HEK293 (cell line): ENCODE measurements around the gene PPFIA4.

Source experiments
- CTCF ChIA-PET: fragments of 350-600 bp; formaldehyde crosslinking; extraction: SDS; loops from one replicate; lab custom pipeline; 2021; ENCODE audit warnings: antibody characterized with exemption; lab: Yijun Ruan, JAX
- POLR2A ChIA-PET: fragments of 300-600 bp; formaldehyde crosslinking; extraction: SDS; loops from one replicate; lab custom pipeline; 2020; ENCODE audit warnings: antibody characterized with exemption, inconsistent platforms; lab: Yijun Ruan, JAX
- H3K27ac ChIP-seq: fragments of 200-500 bp; sonication (Bioruptor generic); 2 replicates; pipeline ENCODE4 v1.5.1; 2014; ENCODE audit warnings: low read depth, low read length, control low read depth, inconsistent platforms; ENCODE audit errors: extremely low read depth
- H3K36me3 ChIP-seq, 2 experiments: fragments of 200-500 bp in 1 of 2; sonication (Bioruptor generic) in 1 of 2; 1 replicate in 1 of 2; 2 replicates in 1 of 2; pipeline ENCODE4 v1.5.1; 2014 to 2017; ENCODE audit warnings: inconsistent platforms in 2 of 2, low read length in 2 of 2; ENCODE audit not compliant: control insufficient read depth in 2 of 2, insufficient read depth in 1 of 2
- H3K4me1 ChIP-seq: fragments of 200-500 bp; sonication (Bioruptor generic); 2 replicates; pipeline ENCODE4 v1.5.1; 2014; ENCODE audit warnings: mild to moderate bottlenecking, low read length, inconsistent platforms; ENCODE audit not compliant: control insufficient read depth, insufficient read depth
- H3K4me3 ChIP-seq: 2 replicates; pipeline ENCODE4 v1.5.1; 2011; ENCODE audit warnings: low read depth, mild to moderate bottlenecking, control low read depth, low read length, moderate library complexity
- H3K9me3 ChIP-seq: fragments of 200-500 bp; sonication (Bioruptor generic); 2 replicates; pipeline ENCODE4 v1.5.1; 2014; ENCODE audit warnings: low read depth, low read length, inconsistent platforms; ENCODE audit not compliant: control insufficient read depth, insufficient read depth
- FEZF1 ChIP-seq: fragments of 450-650 bp; formaldehyde crosslinking; IDR thresholded peaks from 2 replicates; pipeline ENCODE4 v1.5.1; 2016; ENCODE audit warnings: missing biosample characterization, missing genetic modification characterization
- SP7 ChIP-seq: fragments of 450-650 bp; formaldehyde crosslinking; IDR thresholded peaks from 2 replicates; pipeline ENCODE4 v1.5.1; 2016; ENCODE audit warnings: missing biosample characterization, missing genetic modification characterization
- ZNF19 ChIP-seq: fragments of 450-650 bp; formaldehyde crosslinking; IDR thresholded peaks from 2 replicates; pipeline ENCODE4; 2016; ENCODE audit warnings: missing biosample characterization, missing genetic modification characterization, low read depth
- ZNF223 ChIP-seq: fragments of 450-650 bp; formaldehyde crosslinking; IDR thresholded peaks from 2 replicates; pipeline ENCODE4 v1.5.1; 2016; ENCODE audit warnings: missing biosample characterization, missing genetic modification characterization
- ZNF292 ChIP-seq: fragments of 450-650 bp; formaldehyde crosslinking; IDR thresholded peaks from 2 replicates; pipeline ENCODE4 v1.5.1; 2016; ENCODE audit warnings: low read depth, missing biosample characterization, missing genetic modification characterization, borderline replicate concordance
- ZNF433 ChIP-seq: fragments of 450-650 bp; formaldehyde crosslinking; IDR thresholded peaks from 2 replicates; pipeline ENCODE4 v1.5.1; 2016; ENCODE audit warnings: missing biosample characterization, missing genetic modification characterization, low read depth
- ZNF510 ChIP-seq: fragments of 450-650 bp; formaldehyde crosslinking; IDR thresholded peaks from 2 replicates; pipeline ENCODE4 v1.5.1; 2018; ENCODE audit warnings: mild to moderate bottlenecking, missing genetic modification characterization, missing biosample characterization; ENCODE audit not compliant: insufficient replicate concordance
- ZNF544 ChIP-seq: fragments of 450-650 bp; formaldehyde crosslinking; IDR thresholded peaks from 2 replicates; pipeline ENCODE4 v1.5.0; 2017; ENCODE audit warnings: missing biosample characterization, missing genetic modification characterization
- ZNF555 ChIP-seq: fragments of 450-650 bp; formaldehyde crosslinking; conservative IDR thresholded peaks from 2 replicates; pipeline ENCODE4 v1.5.1; 2017; ENCODE audit warnings: missing biosample characterization, mild to moderate bottlenecking, missing genetic modification characterization, inconsistent platforms
- ZNF747 ChIP-seq: fragments of 450-650 bp; formaldehyde crosslinking; IDR thresholded peaks from 2 replicates; pipeline ENCODE4 v1.5.1; 2016; ENCODE audit warnings: missing biosample characterization, missing genetic modification characterization
- ZNF768 ChIP-seq: fragments of 450-650 bp; formaldehyde crosslinking; IDR thresholded peaks from 2 replicates; pipeline ENCODE4 v1.5.1; 2018; ENCODE audit warnings: missing biosample characterization, mild to moderate bottlenecking, missing genetic modification characterization
- ZNF776 ChIP-seq: fragments of 450-650 bp; formaldehyde crosslinking; IDR thresholded peaks from 2 replicates; pipeline ENCODE4 v1.5.0; 2017; ENCODE audit warnings: missing biosample characterization, missing genetic modification characterization, borderline replicate concordance
- ZNF843 ChIP-seq: fragments of 450-650 bp; formaldehyde crosslinking; IDR thresholded peaks from 2 replicates; pipeline ENCODE4 v1.5.1; 2016; ENCODE audit warnings: missing biosample characterization, missing genetic modification characterization
- ZSCAN23 ChIP-seq: fragments of 450-650 bp; formaldehyde crosslinking; IDR thresholded peaks from 2 replicates; pipeline ENCODE4 v1.5.1; 2016; ENCODE audit warnings: missing biosample characterization, missing genetic modification characterization
- TF ChIP-seq, protein P1 (sequence below): fragments of 450-650 bp; formaldehyde crosslinking; IDR thresholded peaks from 2 replicates; pipeline ENCODE4 v1.5.1; 2016; ENCODE audit warnings: missing biosample characterization, missing genetic modification characterization, borderline replicate concordance
- TF ChIP-seq, protein P2 (sequence below): fragments of 450-650 bp; IDR thresholded peaks from 2 replicates; pipeline ENCODE4 v1.5.1; 2018; ENCODE audit warnings: missing biosample characterization, missing genetic modification characterization
- TF ChIP-seq, protein P3 (sequence below): fragments of 450-650 bp; formaldehyde crosslinking; IDR thresholded peaks from 2 replicates; pipeline ENCODE4 v1.5.1; 2016; ENCODE audit warnings: missing biosample characterization, missing genetic modification characterization
- TF ChIP-seq, protein P4 (sequence below): fragments of 450-650 bp; formaldehyde crosslinking; conservative IDR thresholded peaks from 2 replicates; pipeline ENCODE4 v1.5.1; 2016; ENCODE audit warnings: low read depth, missing biosample characterization, missing genetic modification characterization

The PPFIA4 gene

DNA sequence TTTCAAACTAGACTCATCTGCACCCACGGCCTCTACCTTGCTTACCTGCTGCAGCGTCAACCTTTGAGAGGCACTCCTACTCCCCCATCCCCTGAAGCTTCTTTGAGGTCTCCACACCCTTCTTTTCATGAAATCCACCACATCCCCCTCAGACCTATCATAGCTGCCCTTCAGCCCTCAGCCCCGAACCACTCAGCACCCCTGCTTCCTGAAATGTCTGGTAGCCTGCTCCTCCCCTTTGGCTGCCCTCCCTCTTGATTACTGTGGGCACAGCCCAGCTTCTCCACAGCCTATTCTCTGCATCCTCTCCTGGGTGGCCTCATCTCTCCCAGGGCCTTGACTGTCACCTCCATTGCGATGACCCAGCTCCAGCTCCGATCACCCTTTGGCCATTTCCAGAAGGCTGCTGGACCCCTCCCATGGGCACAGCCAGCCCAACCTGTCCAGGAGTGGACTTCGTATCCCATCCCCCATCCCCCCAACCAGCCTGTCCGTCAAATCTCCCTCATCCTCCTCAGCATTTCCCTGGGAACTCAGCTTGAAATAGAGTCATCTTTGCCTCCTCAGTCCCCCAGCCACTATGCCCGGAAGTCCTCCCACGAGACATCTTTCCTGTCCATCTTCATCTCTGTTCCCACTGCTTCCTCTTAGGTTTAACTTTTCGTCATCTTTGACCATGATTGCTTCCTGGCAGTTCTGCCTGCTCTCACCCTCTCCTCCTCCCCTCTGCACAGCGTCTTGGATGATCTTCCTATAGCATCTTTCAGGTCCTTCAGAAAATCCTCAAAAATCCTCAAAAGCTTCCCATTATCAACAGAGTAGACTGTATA lies 95.1 kb downstream of the PPFIA4 start:
- ChIA-PET POLR2A (no interaction called here), CTCF (interaction anchor here (0.9 to 13.6 kb wide), 7 partner anchors 9 to 148 kb away, joined by 4 to 226 read pairs (median 5); no protein-coding TSS in a partner anchor)
- no peaks in the 10 kb centered on the region for H3K4me1 ChIP-seq
- TF ChIP-seq, protein P1, sequence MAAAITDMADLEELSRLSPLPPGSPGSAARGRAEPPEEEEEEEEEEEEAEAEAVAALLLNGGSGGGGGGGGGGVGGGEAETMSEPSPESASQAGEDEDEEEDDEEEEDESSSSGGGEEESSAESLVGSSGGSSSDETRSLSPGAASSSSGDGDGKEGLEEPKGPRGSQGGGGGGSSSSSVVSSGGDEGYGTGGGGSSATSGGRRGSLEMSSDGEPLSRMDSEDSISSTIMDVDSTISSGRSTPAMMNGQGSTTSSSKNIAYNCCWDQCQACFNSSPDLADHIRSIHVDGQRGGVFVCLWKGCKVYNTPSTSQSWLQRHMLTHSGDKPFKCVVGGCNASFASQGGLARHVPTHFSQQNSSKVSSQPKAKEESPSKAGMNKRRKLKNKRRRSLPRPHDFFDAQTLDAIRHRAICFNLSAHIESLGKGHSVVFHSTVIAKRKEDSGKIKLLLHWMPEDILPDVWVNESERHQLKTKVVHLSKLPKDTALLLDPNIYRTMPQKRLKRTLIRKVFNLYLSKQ, result no peak
- TF ChIP-seq, protein P2, sequence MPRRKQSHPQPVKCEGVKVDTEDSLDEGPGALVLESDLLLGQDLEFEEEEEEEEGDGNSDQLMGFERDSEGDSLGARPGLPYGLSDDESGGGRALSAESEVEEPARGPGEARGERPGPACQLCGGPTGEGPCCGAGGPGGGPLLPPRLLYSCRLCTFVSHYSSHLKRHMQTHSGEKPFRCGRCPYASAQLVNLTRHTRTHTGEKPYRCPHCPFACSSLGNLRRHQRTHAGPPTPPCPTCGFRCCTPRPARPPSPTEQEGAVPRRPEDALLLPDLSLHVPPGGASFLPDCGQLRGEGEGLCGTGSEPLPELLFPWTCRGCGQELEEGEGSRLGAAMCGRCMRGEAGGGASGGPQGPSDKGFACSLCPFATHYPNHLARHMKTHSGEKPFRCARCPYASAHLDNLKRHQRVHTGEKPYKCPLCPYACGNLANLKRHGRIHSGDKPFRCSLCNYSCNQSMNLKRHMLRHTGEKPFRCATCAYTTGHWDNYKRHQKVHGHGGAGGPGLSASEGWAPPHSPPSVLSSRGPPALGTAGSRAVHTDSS (tag by site-specific recombination), result no peak
- TF ChIP-seq ZSCAN23 (no peak), ZNF843 (tag by site-specific recombination) (no peak), ZNF555 (no peak), ZNF776 (tag by site-specific recombination) (no peak), ZNF433 (tag by site-specific recombination) (no peak), ZNF747 (tag by site-specific recombination) (no peak), ZNF292 (no peak), ZNF223 (no peak), SP7 (no peak), ZNF768 (no peak), ZNF19 (tag by site-specific recombination) (no peak), ZNF510 (tag by site-specific recombination) (no peak), ZNF544 (tag by site-specific recombination) (no peak), FEZF1 (no peak)
- TF ChIP-seq, protein P3, sequence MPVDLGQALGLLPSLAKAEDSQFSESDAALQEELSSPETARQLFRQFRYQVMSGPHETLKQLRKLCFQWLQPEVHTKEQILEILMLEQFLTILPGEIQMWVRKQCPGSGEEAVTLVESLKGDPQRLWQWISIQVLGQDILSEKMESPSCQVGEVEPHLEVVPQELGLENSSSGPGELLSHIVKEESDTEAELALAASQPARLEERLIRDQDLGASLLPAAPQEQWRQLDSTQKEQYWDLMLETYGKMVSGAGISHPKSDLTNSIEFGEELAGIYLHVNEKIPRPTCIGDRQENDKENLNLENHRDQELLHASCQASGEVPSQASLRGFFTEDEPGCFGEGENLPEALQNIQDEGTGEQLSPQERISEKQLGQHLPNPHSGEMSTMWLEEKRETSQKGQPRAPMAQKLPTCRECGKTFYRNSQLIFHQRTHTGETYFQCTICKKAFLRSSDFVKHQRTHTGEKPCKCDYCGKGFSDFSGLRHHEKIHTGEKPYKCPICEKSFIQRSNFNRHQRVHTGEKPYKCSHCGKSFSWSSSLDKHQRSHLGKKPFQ (tag by site-specific recombination), result no peak
- TF ChIP-seq, protein P4, sequence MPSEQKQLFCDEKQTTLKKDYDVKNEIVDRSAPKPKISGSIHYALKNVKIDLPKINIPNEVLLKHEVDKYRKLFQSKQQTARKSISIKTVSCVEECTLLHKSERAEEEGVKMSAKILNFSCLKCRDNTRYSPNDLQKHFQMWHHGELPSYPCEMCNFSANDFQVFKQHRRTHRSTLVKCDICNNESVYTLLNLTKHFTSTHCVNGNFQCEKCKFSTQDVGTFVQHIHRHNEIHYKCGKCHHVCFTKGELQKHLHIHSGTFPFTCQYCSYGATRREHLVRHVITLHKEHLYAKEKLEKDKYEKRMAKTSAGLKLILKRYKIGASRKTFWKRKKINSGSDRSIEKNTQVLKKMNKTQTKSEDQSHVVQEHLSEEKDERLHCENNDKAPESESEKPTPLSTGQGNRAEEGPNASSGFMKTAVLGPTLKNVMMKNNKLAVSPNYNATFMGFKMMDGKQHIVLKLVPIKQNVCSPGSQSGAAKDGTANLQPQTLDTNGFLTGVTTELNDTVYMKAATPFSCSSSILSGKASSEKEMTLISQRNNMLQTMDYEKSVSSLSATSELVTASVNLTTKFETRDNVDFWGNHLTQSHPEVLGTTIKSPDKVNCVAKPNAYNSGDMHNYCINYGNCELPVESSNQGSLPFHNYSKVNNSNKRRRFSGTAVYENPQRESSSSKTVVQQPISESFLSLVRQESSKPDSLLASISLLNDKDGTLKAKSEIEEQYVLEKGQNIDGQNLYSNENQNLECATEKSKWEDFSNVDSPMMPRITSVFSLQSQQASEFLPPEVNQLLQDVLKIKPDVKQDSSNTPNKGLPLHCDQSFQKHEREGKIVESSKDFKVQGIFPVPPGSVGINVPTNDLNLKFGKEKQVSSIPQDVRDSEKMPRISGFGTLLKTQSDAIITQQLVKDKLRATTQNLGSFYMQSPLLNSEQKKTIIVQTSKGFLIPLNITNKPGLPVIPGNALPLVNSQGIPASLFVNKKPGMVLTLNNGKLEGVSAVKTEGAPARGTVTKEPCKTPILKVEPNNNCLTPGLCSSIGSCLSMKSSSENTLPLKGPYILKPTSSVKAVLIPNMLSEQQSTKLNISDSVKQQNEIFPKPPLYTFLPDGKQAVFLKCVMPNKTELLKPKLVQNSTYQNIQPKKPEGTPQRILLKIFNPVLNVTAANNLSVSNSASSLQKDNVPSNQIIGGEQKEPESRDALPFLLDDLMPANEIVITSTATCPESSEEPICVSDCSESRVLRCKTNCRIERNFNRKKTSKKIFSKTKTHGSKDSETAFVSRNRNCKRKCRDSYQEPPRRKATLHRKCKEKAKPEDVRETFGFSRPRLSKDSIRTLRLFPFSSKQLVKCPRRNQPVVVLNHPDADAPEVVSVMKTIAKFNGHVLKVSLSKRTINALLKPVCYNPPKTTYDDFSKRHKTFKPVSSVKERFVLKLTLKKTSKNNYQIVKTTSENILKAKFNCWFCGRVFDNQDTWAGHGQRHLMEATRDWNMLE, result no peak
- H3K36me3 ChIP-seq, result no peaks in the 10 kb centered on the region
- H3K9me3 ChIP-seq, result no peaks in the 10 kb centered on the region
- no peak overlapping the region for H3K27ac ChIP-seq
- H3K4me3 ChIP-seq, result no peak overlapping the region
